Esophagus muscularis mucosa (tissue), 4 donors: ENCODE measurements around the gene DHTKD1.

Experiments used
- EP300 ChIP-seq: sonication (generic); formaldehyde crosslinking; IDR thresholded peaks from one replicate; pipeline ENCODE4 v1.6.1; 2017; ENCODE audit warnings: antibody characterized with exemption
- POLR2A ChIP-seq: fragments of 450-650 bp; IDR thresholded peaks from one replicate; pipeline ENCODE4 v1.6.1; 2017; ENCODE audit warnings: antibody characterized with exemption, moderate library complexity, mild to moderate bottlenecking, low read depth
- POLR2AphosphoS5 ChIP-seq, 2 donors: sonication (generic); formaldehyde crosslinking; IDR thresholded peaks; one replicate each; pipeline ENCODE4 v1.6.1; 2017; ENCODE audit warnings: antibody characterized with exemption in 2 of 2
- TF ChIP-seq, protein P1 (sequence below), 3 experiments: fragments of 200-600 bp in 2 of 3; fragments of 450-650 bp in 1 of 3; sonication (generic) in 2 of 3; IDR thresholded peaks; one replicate each; pipeline ENCODE4 v1.5.1; 2017 to 2019; ENCODE audit warnings: antibody characterized with exemption in 3 of 3, mild to moderate bottlenecking in 2 of 3, moderate library complexity in 1 of 3

GRCh38 chr10:12097791-12098190, 29.0 kb downstream of the DHTKD1 start:
- no peak for TF ChIP-seq POLR2A
- TF ChIP-seq, protein P1, sequence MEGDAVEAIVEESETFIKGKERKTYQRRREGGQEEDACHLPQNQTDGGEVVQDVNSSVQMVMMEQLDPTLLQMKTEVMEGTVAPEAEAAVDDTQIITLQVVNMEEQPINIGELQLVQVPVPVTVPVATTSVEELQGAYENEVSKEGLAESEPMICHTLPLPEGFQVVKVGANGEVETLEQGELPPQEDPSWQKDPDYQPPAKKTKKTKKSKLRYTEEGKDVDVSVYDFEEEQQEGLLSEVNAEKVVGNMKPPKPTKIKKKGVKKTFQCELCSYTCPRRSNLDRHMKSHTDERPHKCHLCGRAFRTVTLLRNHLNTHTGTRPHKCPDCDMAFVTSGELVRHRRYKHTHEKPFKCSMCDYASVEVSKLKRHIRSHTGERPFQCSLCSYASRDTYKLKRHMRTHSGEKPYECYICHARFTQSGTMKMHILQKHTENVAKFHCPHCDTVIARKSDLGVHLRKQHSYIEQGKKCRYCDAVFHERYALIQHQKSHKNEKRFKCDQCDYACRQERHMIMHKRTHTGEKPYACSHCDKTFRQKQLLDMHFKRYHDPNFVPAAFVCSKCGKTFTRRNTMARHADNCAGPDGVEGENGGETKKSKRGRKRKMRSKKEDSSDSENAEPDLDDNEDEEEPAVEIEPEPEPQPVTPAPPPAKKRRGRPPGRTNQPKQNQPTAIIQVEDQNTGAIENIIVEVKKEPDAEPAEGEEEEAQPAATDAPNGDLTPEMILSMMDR (IDR thresholded peaks at IDR 0.05), result no peak
- no peak for TF ChIP-seq POLR2AphosphoS5 (IDR thresholded peaks at IDR 0.05)
- no peak for TF ChIP-seq EP300
